Measurements from ENCODE around the gene STOML1.

STOML1 gene, protein sequence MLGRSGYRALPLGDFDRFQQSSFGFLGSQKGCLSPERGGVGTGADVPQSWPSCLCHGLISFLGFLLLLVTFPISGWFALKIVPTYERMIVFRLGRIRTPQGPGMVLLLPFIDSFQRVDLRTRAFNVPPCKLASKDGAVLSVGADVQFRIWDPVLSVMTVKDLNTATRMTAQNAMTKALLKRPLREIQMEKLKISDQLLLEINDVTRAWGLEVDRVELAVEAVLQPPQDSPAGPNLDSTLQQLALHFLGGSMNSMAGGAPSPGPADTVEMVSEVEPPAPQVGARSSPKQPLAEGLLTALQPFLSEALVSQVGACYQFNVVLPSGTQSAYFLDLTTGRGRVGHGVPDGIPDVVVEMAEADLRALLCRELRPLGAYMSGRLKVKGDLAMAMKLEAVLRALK

DNA sequence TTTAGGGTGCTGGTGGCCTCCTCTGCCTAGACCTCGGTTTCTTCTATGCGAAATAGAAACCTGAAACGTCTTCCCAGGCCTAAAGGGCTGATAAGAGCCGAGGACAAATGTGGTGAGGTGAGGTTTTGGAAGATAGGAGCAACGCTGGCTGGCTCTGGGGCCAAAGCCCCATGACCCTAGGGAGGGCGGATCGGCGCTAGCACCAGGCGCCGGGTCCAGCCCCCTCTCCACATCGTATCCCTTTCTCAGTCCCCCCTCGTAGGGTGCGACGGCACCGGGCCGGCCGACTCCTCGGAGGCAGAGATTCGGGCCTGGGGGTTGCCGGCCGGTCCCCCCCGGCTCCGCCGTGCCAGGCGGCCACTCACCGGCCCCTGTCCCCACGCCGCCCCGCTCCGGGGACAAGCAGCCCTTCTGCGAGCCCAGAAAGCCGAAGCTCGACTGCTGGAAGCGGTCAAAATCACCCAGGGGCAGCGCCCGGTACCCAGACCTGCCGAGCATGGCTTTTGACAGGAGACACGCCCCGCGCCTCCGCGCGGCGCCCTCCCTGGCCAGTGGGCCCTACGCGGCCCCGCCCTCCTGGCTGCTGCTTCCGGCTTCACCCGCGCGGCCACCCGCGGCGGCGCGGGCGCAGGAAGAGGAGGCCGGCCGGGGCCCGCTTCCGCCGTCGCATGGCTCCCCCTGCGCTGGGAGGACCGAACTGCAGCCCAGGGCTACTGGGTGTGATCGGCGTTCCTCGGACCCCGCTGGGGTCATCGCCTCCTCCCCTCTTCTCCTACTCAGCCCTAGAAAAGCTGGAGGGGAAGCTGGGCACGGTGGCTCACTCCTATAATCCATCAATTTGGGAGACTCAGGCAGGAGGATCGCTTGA lies at the start of gene STOML1:
TSS of gene STOML1 (minus strand) at position 570 of the 868 bp plus-strand sequence. CDS start at position 498, 72 bp downstream.
- peak within 1 kb of the TSS; percentile 82 for H3K4me3 Mint-ChIP-seq
- H3K9me3 Mint-ChIP-seq: no peaks in the 10 kb centered on the region
- peak within 1 kb of the TSS; percentile 58 for H3K27ac Mint-ChIP-seq
- no peaks in the 10 kb centered on the region for H3K36me3 Mint-ChIP-seq (ENCODE audit: low read depth)
- no peaks in the 10 kb centered on the region for H3K27me3 Mint-ChIP-seq
- H3K4me1 Mint-ChIP-seq (ENCODE audit: low read depth): peaks cover 47% of the 10 kb centered on the region

- no peaks in the 10 kb centered on the region for H3K4me1 Mint-ChIP-seq (ENCODE audit: low read depth)
- H3K36me3 Mint-ChIP-seq (ENCODE audit: low read depth): peaks cover 12% of the 10 kb centered on the region
- H3K27ac Mint-ChIP-seq: no peak overlapping the region
- no peak overlapping the region for H3K4me3 Mint-ChIP-seq
- H3K9me3 Mint-ChIP-seq: no peaks in the 10 kb centered on the region
- H3K27me3 Mint-ChIP-seq: no peaks in the 10 kb centered on the region
These were observed 49.2 kb upstream of the STOML1 start for GRCh38 chr15:74041311-74041756.

DNA sequence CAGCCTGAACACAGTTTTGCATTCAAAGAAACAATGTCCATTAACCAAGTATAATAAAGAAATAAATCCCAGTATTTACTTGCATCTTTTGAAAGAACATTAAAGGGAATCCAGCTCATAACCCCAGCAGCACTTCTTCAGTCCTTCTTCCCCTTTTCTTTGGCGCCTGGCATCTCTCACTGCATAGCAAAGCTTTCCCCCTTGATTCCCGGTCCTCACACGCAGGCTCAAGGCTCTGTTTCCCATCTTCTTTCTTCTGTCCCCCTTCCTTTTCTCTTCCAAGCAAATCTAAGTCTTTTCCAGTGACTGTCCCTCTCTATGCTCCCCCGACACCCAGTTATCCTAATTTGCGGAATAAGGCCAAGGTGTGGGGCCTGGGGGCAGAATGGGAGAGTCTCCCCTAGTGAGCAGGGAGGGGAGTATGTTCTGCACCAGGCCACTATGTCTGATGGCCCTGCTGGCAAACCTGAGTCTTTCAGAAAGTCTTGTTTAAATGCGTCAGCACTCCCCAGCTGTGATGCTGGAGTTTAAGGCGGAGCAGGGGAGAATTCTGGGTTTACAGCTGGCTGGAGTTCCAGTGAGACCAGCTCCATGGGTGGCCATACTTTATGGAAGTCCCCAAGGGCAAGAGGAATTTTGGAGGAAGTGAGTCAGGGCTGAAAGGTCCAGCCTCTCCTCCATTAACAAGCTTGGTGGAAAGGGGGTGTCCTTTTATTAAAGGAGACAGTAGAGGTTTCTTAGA lies 48.2 kb upstream of the STOML1 start:
- no peak overlapping the region for H3K4me3 Mint-ChIP-seq
- H3K4me1 Mint-ChIP-seq (ENCODE audit: low read depth): no peaks in the 10 kb centered on the region
- H3K9me3 Mint-ChIP-seq: no peaks in the 10 kb centered on the region
- H3K36me3 Mint-ChIP-seq (ENCODE audit: low read depth): peaks cover 16% of the 10 kb centered on the region
- H3K27me3 Mint-ChIP-seq: no peaks in the 10 kb centered on the region
- H3K27ac Mint-ChIP-seq: no peak overlapping the region

- peaks cover 16% of the 10 kb centered on the region for H3K36me3 Mint-ChIP-seq (ENCODE audit: low read depth)
- no peaks in the 10 kb centered on the region for H3K27me3 Mint-ChIP-seq
- no peak overlapping the region for H3K4me3 Mint-ChIP-seq
- no peaks in the 10 kb centered on the region for H3K9me3 Mint-ChIP-seq
- H3K4me1 Mint-ChIP-seq (ENCODE audit: low read depth): no peaks in the 10 kb centered on the region
- no peak overlapping the region for H3K27ac Mint-ChIP-seq
These were observed 47.5 kb upstream of the STOML1 start for GRCh38 chr15:74039656-74040010.

- no peak overlapping the region for H3K4me3 Mint-ChIP-seq
- peaks cover 20% of the 10 kb centered on the region for H3K36me3 Mint-ChIP-seq (ENCODE audit: low read depth)
- H3K27me3 Mint-ChIP-seq: no peaks in the 10 kb centered on the region
- H3K9me3 Mint-ChIP-seq: no peaks in the 10 kb centered on the region
- H3K4me1 Mint-ChIP-seq (ENCODE audit: low read depth): no peaks in the 10 kb centered on the region
- H3K27ac Mint-ChIP-seq: no peak overlapping the region
These were observed 46.9 kb upstream of the STOML1 start for GRCh38 chr15:74038707-74039655.

DNA sequence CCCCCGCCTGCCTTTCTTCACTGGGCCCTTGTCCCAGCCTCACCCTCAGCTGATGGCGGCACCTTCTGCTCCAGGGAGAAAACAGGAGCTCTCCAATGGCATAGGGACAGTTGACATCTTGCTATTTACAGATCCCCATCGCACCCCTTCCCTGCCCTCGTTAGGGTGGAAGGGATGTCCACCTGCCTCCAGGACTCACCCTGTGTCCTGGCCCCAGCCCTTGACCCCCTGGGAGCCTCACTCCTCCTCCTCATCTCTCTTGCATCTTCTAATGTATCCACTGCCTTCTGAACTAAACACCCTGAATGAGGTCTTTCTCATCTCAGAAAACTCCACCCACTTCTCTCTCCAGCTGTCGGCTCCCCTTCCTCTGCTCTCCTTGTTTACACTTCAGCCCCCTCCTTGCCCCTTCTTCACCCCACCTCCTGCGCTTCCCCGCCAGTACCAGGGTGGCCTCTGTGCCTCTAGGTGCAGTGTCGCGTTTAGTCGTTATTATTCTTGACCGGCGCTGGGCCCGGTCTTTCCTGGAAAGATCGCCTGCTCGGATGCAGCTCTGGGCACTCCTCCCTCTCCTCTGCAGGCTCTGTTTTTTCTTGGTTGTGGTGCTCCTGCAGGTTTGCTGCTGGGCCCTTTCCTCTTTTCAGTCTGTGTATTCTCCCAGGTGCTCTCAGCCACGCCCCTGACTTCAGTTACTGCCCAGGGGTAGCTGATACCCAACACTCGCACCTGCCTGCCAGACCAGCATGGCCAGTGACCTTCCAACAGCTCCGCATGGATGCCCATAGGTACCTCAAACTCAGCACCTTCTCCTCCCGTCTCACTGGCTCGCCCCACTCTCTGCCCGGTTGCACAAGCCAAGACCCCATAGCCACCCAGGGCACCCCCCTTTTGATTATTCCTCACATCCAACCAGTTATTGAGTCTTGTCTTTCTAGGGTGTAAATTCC lies 45.3 kb upstream of the STOML1 start:
- no peaks in the 10 kb centered on the region for H3K27me3 Mint-ChIP-seq
- H3K36me3 Mint-ChIP-seq (ENCODE audit: low read depth): peaks cover 18% of the 10 kb centered on the region
- no peaks in the 10 kb centered on the region for H3K4me1 Mint-ChIP-seq (ENCODE audit: low read depth)
- H3K9me3 Mint-ChIP-seq: no peaks in the 10 kb centered on the region
- H3K4me3 Mint-ChIP-seq: no peak overlapping the region
- H3K27ac Mint-ChIP-seq: no peak overlapping the region

DNA sequence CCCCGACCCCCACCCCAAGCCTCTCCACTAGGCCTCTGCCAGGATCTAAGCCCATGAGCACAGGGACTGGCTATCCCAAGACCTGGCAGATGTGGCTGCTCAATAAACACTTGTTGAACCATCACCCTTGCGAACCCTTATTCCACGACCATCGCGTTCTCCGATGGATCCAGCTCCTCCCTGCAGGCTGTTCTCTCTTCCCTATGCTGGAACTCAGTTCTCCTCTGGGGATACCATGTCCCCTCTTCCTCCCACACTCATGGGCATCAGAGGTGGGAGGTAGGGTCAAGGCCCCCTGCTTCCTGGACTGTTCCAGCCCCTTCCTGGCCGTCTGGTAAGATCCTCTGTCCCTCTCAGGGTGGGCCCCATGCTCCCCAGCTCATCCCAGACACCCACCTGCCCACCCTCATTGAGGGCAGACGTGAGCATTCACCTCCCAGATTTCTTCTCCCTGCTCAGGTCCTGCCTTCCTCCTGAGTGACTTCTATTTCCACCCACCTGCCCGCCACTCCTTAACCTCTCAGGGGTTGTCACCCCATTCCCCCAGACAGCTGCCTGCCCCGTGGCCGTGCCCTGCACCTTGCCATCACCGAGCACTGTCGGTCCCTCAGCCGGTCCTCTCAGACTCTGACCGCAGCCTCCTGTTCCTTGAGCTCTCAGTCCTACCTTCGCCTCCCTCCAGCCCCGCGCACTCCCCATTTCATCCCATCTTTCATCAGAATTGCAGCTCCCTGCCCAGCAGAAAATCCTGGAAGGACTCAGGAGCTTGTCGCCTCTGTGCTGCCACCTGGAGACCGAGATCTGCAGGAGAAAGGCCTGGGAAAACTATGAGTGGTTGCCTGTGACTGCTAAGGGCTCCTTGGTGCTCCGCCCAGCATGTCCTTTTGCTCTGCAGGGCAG lies 44.4 kb upstream of the STOML1 start:
- no peaks in the 10 kb centered on the region for H3K27me3 Mint-ChIP-seq
- no peaks in the 10 kb centered on the region for H3K9me3 Mint-ChIP-seq
- H3K4me1 Mint-ChIP-seq (ENCODE audit: low read depth): no peaks in the 10 kb centered on the region
- no peak overlapping the region for H3K27ac Mint-ChIP-seq
- H3K36me3 Mint-ChIP-seq (ENCODE audit: low read depth): peaks cover 21% of the 10 kb centered on the region
- H3K4me3 Mint-ChIP-seq: no peak overlapping the region

GRCh38 chr15:74035121-74036017 lies 43.3 kb upstream of the STOML1 start:
- no peaks in the 10 kb centered on the region for H3K9me3 Mint-ChIP-seq
- H3K27ac Mint-ChIP-seq: no peak overlapping the region
- peaks cover 27% of the 10 kb centered on the region for H3K36me3 Mint-ChIP-seq (ENCODE audit: low read depth)
- no peaks in the 10 kb centered on the region for H3K27me3 Mint-ChIP-seq
- no peaks in the 10 kb centered on the region for H3K4me1 Mint-ChIP-seq (ENCODE audit: low read depth)
- no peak overlapping the region for H3K4me3 Mint-ChIP-seq

- no peaks in the 10 kb centered on the region for H3K4me1 Mint-ChIP-seq (ENCODE audit: low read depth)
- H3K36me3 Mint-ChIP-seq (ENCODE audit: low read depth): peaks cover 27% of the 10 kb centered on the region
- no peaks in the 10 kb centered on the region for H3K27me3 Mint-ChIP-seq
- no peak overlapping the region for H3K4me3 Mint-ChIP-seq
- H3K9me3 Mint-ChIP-seq: no peaks in the 10 kb centered on the region
- no peak overlapping the region for H3K27ac Mint-ChIP-seq
These were observed 42.2 kb upstream of the STOML1 start for GRCh38 chr15:74034206-74034755.

- H3K9me3 Mint-ChIP-seq: no peaks in the 10 kb centered on the region
- no peaks in the 10 kb centered on the region for H3K4me1 Mint-ChIP-seq (ENCODE audit: low read depth)
- H3K27ac Mint-ChIP-seq: no peak overlapping the region
- no peaks in the 10 kb centered on the region for H3K27me3 Mint-ChIP-seq
- H3K36me3 Mint-ChIP-seq (ENCODE audit: low read depth): peaks cover 33% of the 10 kb centered on the region
- H3K4me3 Mint-ChIP-seq: no peak overlapping the region
These were observed 40.8 kb upstream of the STOML1 start for GRCh38 chr15:74032606-74033561.

DNA sequence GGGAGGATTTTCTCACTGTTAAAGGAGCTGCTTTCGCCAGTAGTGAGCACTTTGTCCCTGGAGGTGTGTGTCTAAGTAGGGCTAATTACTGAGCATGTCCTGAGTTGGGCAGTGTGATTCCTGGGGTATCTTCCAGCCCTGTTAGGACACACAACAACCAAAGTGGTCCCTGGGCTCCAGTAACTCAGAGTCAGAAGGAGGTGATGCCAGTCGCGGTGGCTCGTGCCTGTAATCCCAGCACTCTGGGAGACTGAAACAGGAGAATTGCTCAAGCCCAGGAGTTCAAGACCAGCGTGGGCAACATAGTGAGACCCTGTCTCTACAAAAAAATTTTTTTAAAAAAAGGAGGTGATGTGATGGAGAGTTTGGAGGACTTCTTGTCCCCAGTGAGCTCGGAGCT lies 40.0 kb upstream of the STOML1 start:
- Mint-ChIP-seq H3K9me3 (no peaks in the 10 kb centered on the region), H3K27me3 (no peaks in the 10 kb centered on the region), H3K36me3 (ENCODE audit: low read depth) (peaks cover 36% of the 10 kb centered on the region), H3K4me1 (ENCODE audit: low read depth) (no peaks in the 10 kb centered on the region), H3K27ac (no peak overlapping the region), H3K4me3 (no peak overlapping the region)

Measured in stimulated activated naive CD8-positive, alpha-beta T cell treated with anti-CD3 and anti-CD28 coated beads, Interleukin-15, Interleukin-2, amounts not matched to agents 100 ng/mL and 50 ng/mL, for 24 hours (primary cell).